NT2/D1 (cell line): ENCODE results near the gene POLR2E.

ENCODE experiments used
- DNase-seq: peaks from one replicate; pipeline ENCODE4 v3.0.0-alpha.2; 2011; ENCODE audit warnings: low read depth, low spot score
- H3K27me3 ChIP-seq: 2 replicates; pipeline ENCODE4 v1.6.0; 2011; ENCODE audit warnings: mild to moderate bottlenecking; ENCODE audit not compliant: insufficient read length, insufficient read depth
- H3K36me3 ChIP-seq: 2 replicates; pipeline ENCODE4 v1.6.1; 2011; ENCODE audit warnings: mild to moderate bottlenecking, low read length, mixed read lengths; ENCODE audit not compliant: insufficient read depth, insufficient read length
- H3K4me1 ChIP-seq: 2 replicates; pipeline ENCODE4 v1.5.1; 2011; ENCODE audit not compliant: insufficient read depth, insufficient read length
- H3K4me3 ChIP-seq: 2 replicates; pipeline ENCODE4 v1.5.1; 2011; ENCODE audit warnings: low read depth; ENCODE audit not compliant: insufficient read length
- H3K9ac ChIP-seq: 2 replicates; pipeline ENCODE4 v1.6.0; 2011; ENCODE audit warnings: low read depth; ENCODE audit not compliant: insufficient read length
- H3K9me3 ChIP-seq: 2 replicates; pipeline ENCODE4 v1.5.1; 2011; ENCODE audit warnings: mild to moderate bottlenecking, low read length; ENCODE audit not compliant: insufficient read depth
- SUZ12 ChIP-seq: IDR thresholded peaks from 2 replicates; pipeline ENCODE4 v1.6.1; 2011; ENCODE audit not compliant: insufficient read length, insufficient read depth; ENCODE audit errors: extremely low read depth
- YY1 ChIP-seq: IDR thresholded peaks from 2 replicates; pipeline ENCODE4 v1.6.1; 2011; ENCODE audit not compliant: insufficient read length, insufficient read depth
- ZNF274 ChIP-seq: IDR thresholded peaks from 2 replicates; pipeline ENCODE4 v1.6.1; 2011; ENCODE audit warnings: mild to moderate bottlenecking, low read depth, low read length

POLR2E gene

GRCh38 chr19:1094978-1095701, at the start of gene POLR2E:
Gene POLR2E (minus strand): TSS chr19:1095375. CDS start chr19:1095315, 60 bp downstream.
- Histone ChIP-seq H3K4me1 (peaks cover 19% of the 10 kb centered on the region), H3K9me3 (no peaks in the 10 kb centered on the region), H3K4me3 (peak within 1 kb of the TSS; percentile 87), H3K27me3 (no peaks in the 10 kb centered on the region), H3K9ac (peak within 1 kb of the TSS; percentile 98), H3K36me3 (peaks cover 36% of the 10 kb centered on the region)
- TF ChIP-seq SUZ12, result no peak
- TF ChIP-seq YY1, result no peak
- TF ChIP-seq ZNF274, result no peak
- DNase-seq, result peak; percentile 97

DNA sequence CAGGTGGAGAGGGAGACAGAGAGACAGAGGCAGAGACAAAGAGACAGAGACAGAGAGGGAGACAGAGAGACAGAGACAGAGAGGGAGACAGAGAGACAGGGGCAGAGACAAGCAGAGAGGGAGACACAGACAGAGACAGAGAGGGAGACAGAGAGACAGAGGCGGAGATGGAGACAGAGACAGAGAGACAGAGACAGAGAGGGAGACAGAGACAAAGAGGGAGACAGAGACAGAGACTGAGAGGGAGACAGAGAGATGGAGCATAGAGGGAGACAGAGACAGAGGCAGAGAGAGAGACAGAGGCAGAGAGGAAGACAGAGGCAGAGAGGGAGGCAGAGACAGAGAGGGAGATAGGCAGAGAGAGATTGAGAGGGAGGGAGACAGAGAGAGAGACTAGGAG, 49.6 kb upstream of the POLR2E start:
- H3K36me3 ChIP-seq, result peaks cover 75% of the 10 kb centered on the region
- no peaks in the 10 kb centered on the region for H3K27me3 ChIP-seq
- H3K9me3 ChIP-seq, result no peaks in the 10 kb centered on the region; the same call in 1 of the 2 replicates
- H3K9ac ChIP-seq, result no peak overlapping the region
- H3K4me1 ChIP-seq, result peaks cover 28% of the 10 kb centered on the region
- no peak overlapping the region for H3K4me3 ChIP-seq
- TF ChIP-seq ZNF274 (no peak), SUZ12 (no peak), YY1 (no peak)
- no peak for DNase-seq

GRCh38 chr19:1143828-1144399, 48.7 kb upstream of the POLR2E start:
- no peak for DNase-seq
- H3K4me1 ChIP-seq, result peaks cover 20% of the 10 kb centered on the region

GRCh38 chr19:1141944-1142343, 46.8 kb upstream of the POLR2E start:
- Histone ChIP-seq H3K9ac (no peak overlapping the region), H3K27me3 (no peaks in the 10 kb centered on the region), H3K9me3 (no peaks in the 10 kb centered on the region; the same call in 1 of the 2 replicates), H3K36me3 (peaks cover 63% of the 10 kb centered on the region), H3K4me1 (peaks cover 9% of the 10 kb centered on the region), H3K4me3 (peak overlapping the region; percentile 8)
- TF ChIP-seq ZNF274, result no peak
- TF ChIP-seq YY1, result no peak
- TF ChIP-seq SUZ12, result no peak
- DNase-seq, result no peak

More at GRCh38 chr19:1143828-1144399, 48.7 kb upstream of the POLR2E start:
- TF ChIP-seq YY1 (no peak), SUZ12 (no peak), ZNF274 (no peak)
- Histone ChIP-seq H3K36me3 (peaks cover 68% of the 10 kb centered on the region), H3K9ac (no peak overlapping the region), H3K9me3 (no peaks in the 10 kb centered on the region; the same call in 1 of the 2 replicates), H3K4me3 (no peak overlapping the region), H3K27me3 (no peaks in the 10 kb centered on the region)

- Histone ChIP-seq H3K9me3 (no peaks in the 10 kb centered on the region; the same call in 1 of the 2 replicates), H3K36me3 (peaks cover 65% of the 10 kb centered on the region), H3K4me1 (peaks cover 8% of the 10 kb centered on the region), H3K4me3 (no peak overlapping the region), H3K9ac (no peak overlapping the region), H3K27me3 (no peaks in the 10 kb centered on the region)
- no peak for DNase-seq
- TF ChIP-seq SUZ12 (no peak), ZNF274 (no peak), YY1 (no peak)
Measured at GRCh38 chr19:1140272-1141027, 45.3 kb upstream of the POLR2E start.

GRCh38 chr19:1139126-1139525, 44.0 kb upstream of the POLR2E start:
- H3K4me1 ChIP-seq, result peaks cover 8% of the 10 kb centered on the region
- no peaks in the 10 kb centered on the region for H3K27me3 ChIP-seq
- no peak for TF ChIP-seq SUZ12
- TF ChIP-seq ZNF274, result no peak
- H3K9ac ChIP-seq, result no peak overlapping the region
- no peaks in the 10 kb centered on the region; the same call in 1 of the 2 replicates for H3K9me3 ChIP-seq
- DNase-seq, result no peak
- no peak overlapping the region for H3K4me3 ChIP-seq
- peaks cover 65% of the 10 kb centered on the region for H3K36me3 ChIP-seq

DNA sequence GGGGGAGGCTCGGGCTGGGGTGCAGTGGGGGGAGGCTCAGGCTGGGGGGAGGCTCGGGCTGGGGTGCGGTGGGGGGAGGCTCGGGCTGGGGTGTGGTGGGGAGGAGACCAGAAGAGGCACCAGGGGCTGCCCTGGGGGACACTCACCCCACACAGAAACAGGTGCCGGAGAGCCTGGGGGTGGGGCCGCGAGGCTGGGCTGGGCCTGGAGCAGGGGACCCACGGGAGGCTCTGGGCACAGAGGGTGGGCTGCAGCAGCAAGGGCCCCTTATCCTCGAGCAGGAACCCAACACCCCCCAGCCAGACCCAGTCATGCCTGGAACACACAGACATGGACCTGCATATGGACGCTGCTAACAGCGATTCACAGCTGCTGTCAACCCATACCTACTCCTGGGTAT, 42.9 kb upstream of the POLR2E start:
- Histone ChIP-seq H3K36me3 (peaks cover 61% of the 10 kb centered on the region), H3K9ac (no peak overlapping the region), H3K9me3 (no peaks in the 10 kb centered on the region), H3K4me3 (no peak overlapping the region), H3K27me3 (no peaks in the 10 kb centered on the region), H3K4me1 (peaks cover 13% of the 10 kb centered on the region)
- TF ChIP-seq SUZ12 (no peak), ZNF274 (no peak), YY1 (no peak)
- DNase-seq, result no peak
